ENCODE results near the gene OR11G2. TPM values are rescaled to one million over a fixed set of nuclear protein-coding genes. Genes with fewer than 3 reads are reported as not detected.
"Not testable (repeated sequence)": the region's sequence is repeated elsewhere in the genome, so short reads cannot be mapped to it uniquely, and the experiment has no call there.

The OR11G2 gene
- total and polyA plus RNA-seq, 2 experiments from 2014 or later = not detected

DNA sequence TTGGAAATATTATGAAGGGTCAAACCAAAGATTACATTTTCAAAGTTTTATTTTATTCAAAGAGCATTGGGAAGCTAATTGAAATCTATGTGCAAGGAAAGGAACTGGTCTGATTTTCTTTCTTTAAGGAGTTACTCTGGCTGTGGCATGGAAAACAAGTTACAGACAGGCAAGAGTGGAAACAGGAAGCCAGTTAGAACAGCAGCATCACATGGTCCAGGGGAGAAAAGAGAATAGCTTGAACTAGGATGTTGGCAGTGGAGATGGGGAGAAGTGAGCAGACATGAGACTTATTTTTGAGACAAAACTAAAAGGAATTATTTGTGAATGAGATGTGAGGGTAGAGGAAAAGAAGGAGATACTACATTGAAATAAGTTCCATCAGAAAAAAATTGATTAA is 3.4 kb downstream of the OR11G2 start (continued):
- no peak for TF ChIP-seq JUNB (IDR thresholded peaks at IDR 0.05; ENCODE audit: unreplicated experiment)

DNA sequence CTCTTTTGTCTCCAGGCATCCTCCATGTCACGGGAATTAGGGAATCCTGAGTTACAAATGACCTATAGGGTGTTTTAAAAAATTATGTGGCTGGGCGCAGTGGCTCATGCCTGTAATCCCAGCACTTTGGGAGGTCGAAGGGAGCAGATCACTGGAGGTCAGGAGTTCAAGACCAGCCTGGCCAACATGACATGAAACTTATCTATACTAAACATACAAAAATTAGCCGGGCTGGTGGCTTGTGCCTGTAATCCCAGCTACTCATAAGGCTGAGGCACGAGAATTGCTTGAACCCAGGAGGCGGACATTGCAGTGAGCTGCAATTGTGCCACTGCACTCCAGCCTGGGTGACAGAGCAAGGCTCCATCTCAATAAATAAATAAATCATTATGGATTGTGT is 4.5 kb downstream of the OR11G2 start:
- not testable (repeated sequence) for DNase-seq (ENCODE audit: low spot score); H3K4me1 Mint-ChIP-seq; H3K9me2 ChIP-seq (ENCODE audit: insufficient read depth); H3K27me3 ChIP-seq (ENCODE audit: insufficient read depth); H3K4me1 ChIP-seq (ENCODE audit: insufficient read depth); H2AFZ ChIP-seq; H3K27ac Mint-ChIP-seq; H3K4me3 Mint-ChIP-seq; H3K4me2 ChIP-seq; H3K79me2 ChIP-seq (replicated peaks; ENCODE audit: insufficient read depth); H3K27me3 Mint-ChIP-seq (ENCODE audit: insufficient read depth, low read depth, poor library complexity); ATAC-seq; H3K4me3 ChIP-seq; H4K20me1 ChIP-seq (replicated peaks; ENCODE audit: insufficient read depth); H3K27ac ChIP-seq (ENCODE audit: low read depth); H3F3A ChIP-seq (replicated peaks; ENCODE audit: low read depth)
- Mint-ChIP-seq H3K9me3 (peaks cover 93% of the 10 kb centered on the region), H3K36me3 (ENCODE audit: low read depth) (peaks cover 37% of the 10 kb centered on the region)
- 0 out of 2 replicates have a peak, but pooled peaks cover 14% of the 10 kb centered on the region for H3K36me3 ChIP-seq (ENCODE audit: insufficient read depth)

DNA sequence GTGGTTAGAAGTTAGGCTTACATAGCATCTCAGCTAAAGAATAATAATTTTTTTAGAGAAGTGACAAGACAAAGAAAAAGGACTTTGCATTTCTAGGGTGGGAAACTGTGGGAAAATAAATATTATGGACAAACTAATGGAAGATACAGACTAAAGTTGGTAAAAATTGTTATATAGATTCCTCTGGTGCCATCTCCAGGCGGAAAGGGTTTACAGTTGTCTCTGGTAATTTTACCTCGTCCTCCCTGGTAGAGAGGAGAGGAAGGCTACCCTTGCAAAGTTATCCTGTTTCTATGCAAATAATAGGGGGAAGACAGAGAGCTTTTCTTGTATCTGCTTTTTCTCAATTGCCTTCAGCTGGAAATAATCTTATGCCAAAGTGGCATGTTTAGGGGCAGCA is 5.2 kb downstream of the OR11G2 start:
- Histone ChIP-seq H3K9me2 (ENCODE audit: insufficient read depth) (no peaks in the 10 kb centered on the region), H3K4me3 (no peak overlapping the region), H3K27me3 (ENCODE audit: insufficient read depth) (no peaks in the 10 kb centered on the region), H3K4me1 (ENCODE audit: insufficient read depth) (no peaks in the 10 kb centered on the region), H3K79me2 (replicated peaks; ENCODE audit: insufficient read depth) (no peaks in the 10 kb centered on the region), H3F3A (replicated peaks; ENCODE audit: low read depth) (no peaks in the 10 kb centered on the region), H4K20me1 (replicated peaks; ENCODE audit: insufficient read depth) (no peaks in the 10 kb centered on the region), H3K36me3 (ENCODE audit: insufficient read depth) (0 out of 2 replicates have a peak, but pooled peaks cover 14% of the 10 kb centered on the region), H2AFZ (no peak overlapping the region), H3K27ac (ENCODE audit: low read depth) (no peak overlapping the region), H3K4me2 (no peak overlapping the region)
- Mint-ChIP-seq H3K36me3 (ENCODE audit: low read depth) (peaks cover 37% of the 10 kb centered on the region), H3K9me3 (peaks cover 92% of the 10 kb centered on the region), H3K27ac (no peak overlapping the region), H3K27me3 (ENCODE audit: insufficient read depth, low read depth, poor library complexity) (peaks cover 4% of the 10 kb centered on the region), H3K4me1 (no peaks in the 10 kb centered on the region), H3K4me3 (no peak overlapping the region)
- no peak for ATAC-seq
- no peak for DNase-seq (ENCODE audit: low spot score)
- TF ChIP-seq, protein P1, sequence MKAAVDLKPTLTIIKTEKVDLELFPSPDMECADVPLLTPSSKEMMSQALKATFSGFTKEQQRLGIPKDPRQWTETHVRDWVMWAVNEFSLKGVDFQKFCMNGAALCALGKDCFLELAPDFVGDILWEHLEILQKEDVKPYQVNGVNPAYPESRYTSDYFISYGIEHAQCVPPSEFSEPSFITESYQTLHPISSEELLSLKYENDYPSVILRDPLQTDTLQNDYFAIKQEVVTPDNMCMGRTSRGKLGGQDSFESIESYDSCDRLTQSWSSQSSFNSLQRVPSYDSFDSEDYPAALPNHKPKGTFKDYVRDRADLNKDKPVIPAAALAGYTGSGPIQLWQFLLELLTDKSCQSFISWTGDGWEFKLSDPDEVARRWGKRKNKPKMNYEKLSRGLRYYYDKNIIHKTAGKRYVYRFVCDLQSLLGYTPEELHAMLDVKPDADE (IDR thresholded peaks at IDR 0.05) = no peak
- TF ChIP-seq STAT1 (IDR thresholded peaks at IDR 0.05; ENCODE audit: unreplicated experiment) = no peak
- TF ChIP-seq POLR2AphosphoS5 (IDR thresholded peaks at IDR 0.05; ENCODE audit: low read depth) = no peak
- no peak for TF ChIP-seq EZH2 (IDR thresholded peaks at IDR 0.05; ENCODE audit: low read depth, unreplicated experiment)
- TF ChIP-seq, protein P2, sequence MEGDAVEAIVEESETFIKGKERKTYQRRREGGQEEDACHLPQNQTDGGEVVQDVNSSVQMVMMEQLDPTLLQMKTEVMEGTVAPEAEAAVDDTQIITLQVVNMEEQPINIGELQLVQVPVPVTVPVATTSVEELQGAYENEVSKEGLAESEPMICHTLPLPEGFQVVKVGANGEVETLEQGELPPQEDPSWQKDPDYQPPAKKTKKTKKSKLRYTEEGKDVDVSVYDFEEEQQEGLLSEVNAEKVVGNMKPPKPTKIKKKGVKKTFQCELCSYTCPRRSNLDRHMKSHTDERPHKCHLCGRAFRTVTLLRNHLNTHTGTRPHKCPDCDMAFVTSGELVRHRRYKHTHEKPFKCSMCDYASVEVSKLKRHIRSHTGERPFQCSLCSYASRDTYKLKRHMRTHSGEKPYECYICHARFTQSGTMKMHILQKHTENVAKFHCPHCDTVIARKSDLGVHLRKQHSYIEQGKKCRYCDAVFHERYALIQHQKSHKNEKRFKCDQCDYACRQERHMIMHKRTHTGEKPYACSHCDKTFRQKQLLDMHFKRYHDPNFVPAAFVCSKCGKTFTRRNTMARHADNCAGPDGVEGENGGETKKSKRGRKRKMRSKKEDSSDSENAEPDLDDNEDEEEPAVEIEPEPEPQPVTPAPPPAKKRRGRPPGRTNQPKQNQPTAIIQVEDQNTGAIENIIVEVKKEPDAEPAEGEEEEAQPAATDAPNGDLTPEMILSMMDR (conservative IDR thresholded peaks at IDR 0.05; ENCODE audit: low read depth in 2 of 2) = no peak
- TF ChIP-seq JUNB (IDR thresholded peaks at IDR 0.05; ENCODE audit: unreplicated experiment) = no peak
- no peak for TF ChIP-seq EZH2phosphoT487 (IDR thresholded peaks at IDR 0.05; ENCODE audit: unreplicated experiment)
- no peak for TF ChIP-seq ZNF114 (CRISPR knock-in tag; IDR thresholded peaks at IDR 0.05)
- TF ChIP-seq CREB1 (CRISPR knock-in tag; IDR thresholded peaks at IDR 0.05; ENCODE audit: low read depth) = no peak
